Glutamatergic neuron (in vitro differentiated cells): ENCODE results near the gene FBXL20. TPM values are rescaled to one million over a fixed set of nuclear protein-coding genes. Genes with fewer than 3 reads are reported as not detected.

Experiments used
- DNase-seq: peaks from one replicate; pipeline ENCODE4 v3.0.0; 2022
- H3K27ac Mint-ChIP-seq: one replicate; pipeline ENCODE4 v1.8.0; 2020; ENCODE audit warnings: mild to moderate bottlenecking, mixed read lengths, inconsistent platforms; ENCODE audit not compliant: unreplicated experiment
- H3K27me3 Mint-ChIP-seq: one replicate; pipeline ENCODE4 v1.8.0; 2020; ENCODE audit warnings: mild to moderate bottlenecking, moderate library complexity, mixed read lengths, inconsistent platforms; ENCODE audit not compliant: unreplicated experiment
- H3K36me3 Mint-ChIP-seq: one replicate; pipeline ENCODE4 v1.8.0; 2020; ENCODE audit warnings: mild to moderate bottlenecking, mixed read lengths, inconsistent platforms; ENCODE audit not compliant: unreplicated experiment
- H3K4me1 Mint-ChIP-seq: one replicate; pipeline ENCODE4 v1.8.0; 2020; ENCODE audit warnings: mild to moderate bottlenecking, low read depth, mixed read lengths, inconsistent platforms; ENCODE audit not compliant: unreplicated experiment
- H3K4me3 Mint-ChIP-seq: one replicate; pipeline ENCODE4 v1.8.0; 2020; ENCODE audit warnings: mild to moderate bottlenecking, mixed read lengths, inconsistent platforms; ENCODE audit not compliant: unreplicated experiment
- H3K9me3 Mint-ChIP-seq: one replicate; pipeline ENCODE4 v1.8.0; 2020; ENCODE audit warnings: mild to moderate bottlenecking, moderate library complexity, mixed read lengths, inconsistent platforms; ENCODE audit not compliant: unreplicated experiment
- total RNA-seq: library from RNA; stranded (reverse); fragmentation: NEBNext Ultra II Directional; extraction: Animal tissue kit (Norgen Biotek cat#: 25700); gene quantifications from one replicate; pipeline ENCODE4 v1.2.1, GENCODE V29; 2021; ENCODE audit not compliant: unreplicated experiment
- TF ChIP-seq, protein P1 (sequence below): fragments of 200-600 bp; sonication (generic); IDR thresholded peaks from one replicate; pipeline ENCODE4 v1.5.0; 2021; ENCODE audit not compliant: partially characterized antibody, unreplicated experiment

The FBXL20 gene
- total RNA-seq, 1 donor from 2014 or later, result 31.0 TPM

DNA sequence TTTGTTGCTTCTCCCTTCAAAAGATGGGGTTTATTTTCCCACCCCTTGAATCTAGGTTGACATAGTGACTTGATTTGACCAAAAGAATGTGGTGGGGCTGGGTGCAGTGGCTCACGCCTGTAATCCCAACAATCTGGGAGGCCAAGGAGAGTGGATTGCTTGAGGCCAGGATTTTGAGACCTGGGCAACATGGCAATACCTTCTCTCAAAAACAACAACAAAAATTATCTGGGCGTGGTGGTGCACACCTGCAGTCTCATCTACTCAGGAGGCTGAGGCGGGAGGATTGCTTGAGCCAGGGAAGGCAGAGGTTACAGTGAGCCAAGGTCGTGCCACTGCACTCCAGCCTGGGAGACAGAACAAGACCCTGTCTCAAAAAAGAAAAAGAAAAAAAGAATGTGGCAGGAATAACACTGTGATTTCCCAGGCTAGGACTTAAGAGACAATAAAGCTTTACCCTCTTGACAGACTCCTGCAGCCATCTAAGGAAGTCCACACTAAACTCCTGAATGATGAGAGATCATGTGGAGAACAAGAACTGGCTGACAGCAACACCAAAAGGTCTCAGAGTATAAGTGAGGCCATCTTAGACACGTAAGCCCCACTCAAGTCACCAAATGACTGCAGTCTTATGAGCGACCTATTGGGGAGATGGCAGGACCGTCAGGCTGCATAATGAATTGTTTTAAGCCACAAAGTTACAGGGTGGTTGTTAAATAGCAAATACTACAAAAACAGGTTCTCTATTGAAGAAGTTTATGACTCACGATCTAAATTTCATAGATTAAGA is 37.0 kb downstream of the FBXL20 start:
- no peak for DNase-seq
- H3K36me3 Mint-ChIP-seq, result no peaks in the 10 kb centered on the region
- no peak overlapping the region for H3K27ac Mint-ChIP-seq
- peaks cover 2% of the 10 kb centered on the region for H3K9me3 Mint-ChIP-seq
- no peaks in the 10 kb centered on the region for H3K4me1 Mint-ChIP-seq
- TF ChIP-seq, protein P1, sequence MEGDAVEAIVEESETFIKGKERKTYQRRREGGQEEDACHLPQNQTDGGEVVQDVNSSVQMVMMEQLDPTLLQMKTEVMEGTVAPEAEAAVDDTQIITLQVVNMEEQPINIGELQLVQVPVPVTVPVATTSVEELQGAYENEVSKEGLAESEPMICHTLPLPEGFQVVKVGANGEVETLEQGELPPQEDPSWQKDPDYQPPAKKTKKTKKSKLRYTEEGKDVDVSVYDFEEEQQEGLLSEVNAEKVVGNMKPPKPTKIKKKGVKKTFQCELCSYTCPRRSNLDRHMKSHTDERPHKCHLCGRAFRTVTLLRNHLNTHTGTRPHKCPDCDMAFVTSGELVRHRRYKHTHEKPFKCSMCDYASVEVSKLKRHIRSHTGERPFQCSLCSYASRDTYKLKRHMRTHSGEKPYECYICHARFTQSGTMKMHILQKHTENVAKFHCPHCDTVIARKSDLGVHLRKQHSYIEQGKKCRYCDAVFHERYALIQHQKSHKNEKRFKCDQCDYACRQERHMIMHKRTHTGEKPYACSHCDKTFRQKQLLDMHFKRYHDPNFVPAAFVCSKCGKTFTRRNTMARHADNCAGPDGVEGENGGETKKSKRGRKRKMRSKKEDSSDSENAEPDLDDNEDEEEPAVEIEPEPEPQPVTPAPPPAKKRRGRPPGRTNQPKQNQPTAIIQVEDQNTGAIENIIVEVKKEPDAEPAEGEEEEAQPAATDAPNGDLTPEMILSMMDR, result no peak
- peaks cover 2% of the 10 kb centered on the region for H3K27me3 Mint-ChIP-seq
- no peak overlapping the region for H3K4me3 Mint-ChIP-seq

DNA sequence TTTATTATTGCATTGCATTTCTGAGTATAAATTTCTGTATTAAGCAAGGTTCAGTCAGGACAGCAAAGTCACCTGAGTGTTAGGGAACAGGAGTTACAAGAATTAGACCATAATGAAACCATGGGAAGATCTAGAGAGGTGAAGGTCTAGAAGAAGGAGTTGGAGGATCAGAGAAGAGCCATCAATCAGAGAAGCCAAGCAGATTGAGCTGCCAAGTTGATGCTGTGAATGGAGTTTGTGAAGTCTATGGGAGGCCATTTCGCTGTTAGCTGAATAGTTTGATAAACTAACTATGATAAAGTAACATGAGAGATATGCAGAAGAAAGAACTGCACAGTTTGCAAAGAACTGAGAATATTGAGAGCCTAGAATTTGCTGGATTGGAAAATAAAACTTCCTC is 40.4 kb downstream of the FBXL20 start:
- H3K27me3 Mint-ChIP-seq, result peaks cover 2% of the 10 kb centered on the region
- H3K9me3 Mint-ChIP-seq, result peaks cover 2% of the 10 kb centered on the region
- no peak overlapping the region for H3K4me3 Mint-ChIP-seq
- TF ChIP-seq, protein P1, result no peak
- H3K36me3 Mint-ChIP-seq, result no peaks in the 10 kb centered on the region
- DNase-seq, result no peak
- H3K4me1 Mint-ChIP-seq, result no peaks in the 10 kb centered on the region
- H3K27ac Mint-ChIP-seq, result no peak overlapping the region

DNA sequence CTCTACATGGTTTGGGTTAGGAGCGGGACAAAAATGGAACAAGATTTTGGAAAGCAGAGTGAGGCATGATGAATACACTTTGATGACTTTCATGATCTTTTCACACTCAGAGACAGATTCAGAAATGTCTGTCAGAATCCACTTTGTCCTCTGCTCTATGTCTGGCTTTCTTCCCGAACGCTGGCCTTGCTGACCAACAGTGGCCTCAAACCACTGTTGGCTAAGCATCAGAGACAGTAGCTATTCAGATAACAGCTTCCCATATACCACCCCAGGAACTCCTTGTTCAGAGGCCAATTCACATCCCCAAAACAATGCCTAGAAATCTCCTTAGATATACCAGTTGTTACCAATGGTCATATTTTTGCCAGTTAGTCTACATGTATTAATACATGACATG is 40.9 kb downstream of the FBXL20 start:
- TF ChIP-seq, protein P1, result no peak
- Mint-ChIP-seq H3K4me3 (no peak overlapping the region), H3K27me3 (peaks cover 2% of the 10 kb centered on the region), H3K9me3 (peaks cover 2% of the 10 kb centered on the region), H3K27ac (no peak overlapping the region), H3K4me1 (no peaks in the 10 kb centered on the region), H3K36me3 (no peaks in the 10 kb centered on the region)
- no peak for DNase-seq

DNA sequence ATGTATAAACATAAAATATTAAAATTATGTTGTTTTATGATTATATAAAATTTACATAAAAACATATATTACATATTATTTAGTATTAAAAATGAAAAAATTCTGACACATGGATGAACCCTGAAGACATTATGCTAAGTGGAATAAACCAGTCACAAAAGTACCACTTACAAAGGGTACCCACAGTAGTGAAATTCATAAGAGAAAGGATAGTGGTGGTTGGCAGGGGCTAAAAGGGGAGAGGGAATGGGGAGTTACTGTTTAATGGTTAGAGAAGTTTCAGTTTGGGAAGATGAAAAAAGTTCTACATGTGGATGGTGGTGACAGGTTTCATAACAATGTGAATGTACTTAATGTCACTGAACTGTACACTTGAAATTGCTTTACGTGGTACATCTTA is 41.4 kb downstream of the FBXL20 start:
- no peak for DNase-seq
- TF ChIP-seq, protein P1, result no peak
- no peak overlapping the region for H3K4me3 Mint-ChIP-seq
- H3K4me1 Mint-ChIP-seq, result no peaks in the 10 kb centered on the region
- H3K27ac Mint-ChIP-seq, result no peak overlapping the region
- H3K27me3 Mint-ChIP-seq, result peaks cover 2% of the 10 kb centered on the region
- peaks cover 2% of the 10 kb centered on the region for H3K9me3 Mint-ChIP-seq
- H3K36me3 Mint-ChIP-seq, result no peaks in the 10 kb centered on the region

DNA sequence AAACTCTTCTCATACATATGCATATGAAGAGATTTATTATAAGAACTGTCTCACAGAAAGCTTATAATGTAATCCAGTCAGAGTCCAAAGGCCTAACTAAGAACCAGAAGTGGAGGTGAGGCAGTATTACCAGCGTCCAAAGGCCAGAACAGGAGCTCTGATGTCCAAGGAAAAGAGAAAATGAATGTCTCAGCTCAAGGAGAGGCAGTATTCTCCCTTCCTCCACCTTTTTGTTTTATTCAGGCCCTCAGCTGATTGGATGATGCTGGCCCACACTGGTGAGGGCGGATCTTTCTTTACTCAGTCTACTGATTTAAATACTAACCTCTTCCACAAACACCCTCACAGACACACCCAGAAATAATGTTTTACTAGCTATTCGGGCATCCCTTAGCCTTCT is 43.4 kb downstream of the FBXL20 start:
- H3K36me3 Mint-ChIP-seq, result no peaks in the 10 kb centered on the region
- no peak overlapping the region for H3K27ac Mint-ChIP-seq
- no peak for DNase-seq
- peaks cover 1% of the 10 kb centered on the region for H3K9me3 Mint-ChIP-seq
- no peak overlapping the region for H3K4me3 Mint-ChIP-seq
- H3K4me1 Mint-ChIP-seq, result peaks cover 5% of the 10 kb centered on the region
- TF ChIP-seq, protein P1, result no peak
- peaks cover 2% of the 10 kb centered on the region for H3K27me3 Mint-ChIP-seq
